K562 (cell line): ENCODE results near the gene ZNF574. TPM values are rescaled to one million over a fixed set of nuclear protein-coding genes. Genes with fewer than 3 reads are reported as not detected.

Experiments
- ATAC-seq: fragments of 200-7000 bp; cut with Tn5 transposase; 3 replicates; pipeline ENCODE4 v1.9.1; 2020; ENCODE audit warnings: moderate library complexity
- BruUV-seq: library from RNA; stranded (reverse); fragments of 400-500 nt; replicated peaks from 2 replicates; lab custom pipeline; 2021; lab: Mats Ljungman, UMichigan
- CTCF ChIA-PET: fragments of 300-600 bp; formaldehyde crosslinking; extraction: SDS; loops from one replicate; lab custom pipeline; 2021; ENCODE audit warnings: low intra/inter-chr PET ratio; lab: Yijun Ruan, JAX
- POLR2A ChIA-PET: fragments of 300-600, 350-650 bp; sonication (Branson Sonifier 250); formaldehyde crosslinking; extraction: SDS; loops from one replicate; lab custom pipeline; 2021; ENCODE audit warnings: antibody characterized with exemption, inconsistent platforms; lab: Yijun Ruan, JAX
- DNase-seq, 4 experiments: peaks; one replicate each; pipeline versions ENCODE4 v3.0.0 to v3.0.0-alpha.2; 2011 to 2018; ENCODE audit warnings: low spot score in 3 of 4, mixed read lengths in 3 of 4; ENCODE audit errors: extremely low read depth in 1 of 4
- FAIRE-seq: peaks from 2 replicates; lab custom pipeline; 2011; peaks lifted over from hg19 to GRCh38; lab: Jason Lieb, UNC
- H2AFZ ChIP-seq: 2 replicates; pipeline ENCODE4 v1.6.0; 2011; ENCODE audit warnings: low read depth, low read length, control low read depth, inconsistent platforms
- H3K27ac ChIP-seq: fragments of 200-600 bp; 3 replicates; pipeline ENCODE4 v1.8.0; 2011; ENCODE audit warnings: low read depth, mild to moderate bottlenecking, control low read depth, inconsistent platforms, low read length, moderate library complexity, mixed read lengths; ENCODE audit errors: extremely low read depth
- H3K27me3 ChIP-seq, 2 experiments: fragments of 300-600 bp in 1 of 2; 2 replicates in 1 of 2; 3 replicates in 1 of 2; pipeline versions ENCODE4 v1.6.0 to v1.8.0; 2011; ENCODE audit warnings: inconsistent platforms in 2 of 2, low read length in 2 of 2, mild to moderate bottlenecking in 1 of 2, mixed read lengths in 1 of 2, moderate library complexity in 1 of 2; ENCODE audit not compliant: control insufficient read depth in 2 of 2, insufficient read depth in 2 of 2
- H3K36me3 ChIP-seq: fragments of 300-600 bp; 3 replicates; pipeline ENCODE4 v1.8.0; 2011; ENCODE audit warnings: mild to moderate bottlenecking, low read length, inconsistent platforms; ENCODE audit not compliant: control insufficient read depth, insufficient read depth
- H3K4me1 ChIP-seq, 2 experiments: fragments of 200-600 bp in 1 of 2; replicated peaks in 1 of 2; 2 replicates in 1 of 2; 3 replicates in 1 of 2; pipeline versions ENCODE4 v1.5.1 to v1.8.0; 2011; ENCODE audit warnings: inconsistent platforms in 2 of 2, low read length in 2 of 2, mild to moderate bottlenecking in 1 of 2, mixed read lengths in 1 of 2, moderate library complexity in 1 of 2; ENCODE audit not compliant: control insufficient read depth in 2 of 2, insufficient read depth in 2 of 2
- H3K4me2 ChIP-seq: 2 replicates; pipeline ENCODE4 v1.6.1; 2011; ENCODE audit warnings: low read length, control low read depth, inconsistent platforms, mixed read lengths; ENCODE audit not compliant: insufficient read depth
- H3K4me3 ChIP-seq: fragments of 200-600 bp; sonication (generic), shearing (Covaris generic); 2 replicates; pipeline ENCODE4 v1.5.1; 2016; ENCODE audit warnings: control low read depth, inconsistent platforms
- H3K79me2 ChIP-seq: fragments of 200-600 bp; 3 replicates; pipeline ENCODE4 v1.8.0; 2011; ENCODE audit warnings: low read length, inconsistent platforms; ENCODE audit not compliant: control insufficient read depth, insufficient read depth
- H3K9ac ChIP-seq, 2 experiments: 2 replicates each; pipeline versions ENCODE4 v1.6.0 to v1.6.1; 2011; ENCODE audit warnings: low read depth in 2 of 2, low read length in 2 of 2, control low read depth in 1 of 2, inconsistent platforms in 1 of 2, mild to moderate bottlenecking in 1 of 2, mixed read lengths in 1 of 2; ENCODE audit not compliant: insufficient read depth in 1 of 2
- H3K9me1 ChIP-seq: one replicate; pipeline ENCODE4 v1.6.0; 2011; ENCODE audit warnings: inconsistent platforms, mild to moderate bottlenecking, low read length, moderate library complexity; ENCODE audit not compliant: control insufficient read depth, insufficient read depth
- H3K9me3 ChIP-seq: replicated peaks from 2 replicates; pipeline ENCODE4 v1.5.1; 2011; ENCODE audit warnings: low read depth, low read length, inconsistent platforms; ENCODE audit not compliant: control insufficient read depth, insufficient read depth
- H4K20me1 ChIP-seq: replicated peaks from 2 replicates; pipeline ENCODE4 v1.6.1; 2011; ENCODE audit warnings: low read length, inconsistent platforms, mixed read lengths; ENCODE audit not compliant: control insufficient read depth, insufficient read depth
- CREB1 ChIP-seq, 2 experiments: sonication (generic) in 1 of 2; formaldehyde crosslinking in 1 of 2; IDR thresholded peaks; 2 replicates each; pipeline versions ENCODE4 v1.6.1 to v1.8.0; 2012 to 2022; ENCODE audit warnings: inconsistent platforms in 1 of 2, mild to moderate bottlenecking in 1 of 2, missing genetic modification reagents in 1 of 2, moderate library complexity in 1 of 2
- DPF2 ChIP-seq: fragments of 450-650 bp; IDR thresholded peaks from 2 replicates; pipeline ENCODE4 v1.6.1; 2016
- RBM39 ChIP-seq: fragments of 200-400 bp; formaldehyde crosslinking; optimal IDR thresholded peaks from 2 replicates; pipeline ENCODE3; 2018; ENCODE audit warnings: low read depth, low read length
- TOE1 ChIP-seq, 2 experiments: fragments of 450-650 bp in 1 of 2; sonication (generic) in 1 of 2; formaldehyde crosslinking in 1 of 2; IDR thresholded peaks; 2 replicates each; pipeline versions ENCODE4 v1.7.1 to v1.8.0; 2016 to 2022; ENCODE audit warnings: borderline replicate concordance in 2 of 2, mild to moderate bottlenecking in 2 of 2, antibody characterized with exemption in 1 of 2, inconsistent platforms in 1 of 2, low read depth in 1 of 2, missing genetic modification reagents in 1 of 2, moderate library complexity in 1 of 2
- ZC3H4 ChIP-seq: sonication (generic); formaldehyde crosslinking; IDR thresholded peaks from 2 replicates; pipeline ENCODE4 v1.9.0; 2021; ENCODE audit warnings: missing genetic modification reagents, borderline replicate concordance
- ZNF780A ChIP-seq: fragments of 250-450 bp; sonication (Bioruptor Pico); IDR thresholded peaks from 2 replicates; pipeline ENCODE4 v1.5.0; 2021; ENCODE audit warnings: mild to moderate bottlenecking
- WGBS: fragments of 100-300 bp; shearing (Covaris generic); methylation state at CpG from one replicate; pipeline ENCODE4 v1.1.6; 2016; ENCODE audit warnings: low coverage, mixed read lengths; ENCODE audit not compliant: insufficient coverage; ENCODE audit errors: missing lambda C conversion rate; 5-methylcytosine and 5-hydroxymethylcytosine counted together
- in situ Hi-C: fragments of 300-500 bp; cut with MboI; formaldehyde crosslinking; loops from 4 replicates; pipeline ENCODE4 v1.15.0; 2018; ENCODE audit warnings: inconsistent platforms, mixed read lengths
- intact Hi-C: fragments of 100-400 bp; cut with micrococcal nuclease; formaldehyde crosslinking; loops from 2 replicates; pipeline ENCODE4 v1.14.2; 2022
- polyA plus RNA-seq, 8 experiments: library from polyadenylated mRNA; depleted of rRNA in 4 of 8; stranded (reverse) in 5 of 8; unstranded in 3 of 8; fragments of >200 nt; fragmentation: Nextera tagmentation in 2 of 8; fragmentation: Illumina TruSeq in 1 of 8; extraction: Ambion mirVana in 2 of 8; extraction: Trizol in 1 of 8; gene quantifications; 2 replicates each; pipeline versions ENCODE4 v1.2.1 to v1.2.3, GENCODE V29; 2011 to 2014; ENCODE audit warnings: inconsistent platforms in 1 of 8, missing spikeins in 1 of 8
- total RNA-seq, 7 experiments: library from RNA; depleted of rRNA in 6 of 7; stranded (reverse); fragments of >200 nt in 6 of 7; fragmentation: Illumina TruSeq in 2 of 7; extraction: Trizol in 2 of 7; gene quantifications; 2 replicates each; pipeline versions ENCODE4 v1.2.1 to v1.2.3, GENCODE V29; 2011 to 2021; ENCODE audit warnings: low replicate concordance in 1 of 7
- TF ChIP-seq, protein P1 (sequence below), 3 experiments: IDR thresholded peaks in 2 of 3; conservative IDR thresholded peaks in 1 of 3; 2 replicates each; pipeline ENCODE4 v1.5.1; 2011 to 2012; ENCODE audit warnings: low read length in 3 of 3, mild to moderate bottlenecking in 3 of 3, control low read depth in 2 of 3, improper control_type of control experiment in 1 of 3, inconsistent platforms in 1 of 3, low read depth in 1 of 3, mixed read lengths in 1 of 3, moderate library complexity in 1 of 3; ENCODE audit not compliant: insufficient read depth in 2 of 3
- TF ChIP-seq, protein P2 (sequence below): fragments of 450-650 bp; IDR thresholded peaks from 2 replicates; pipeline ENCODE4 v1.6.1; 2017; ENCODE audit warnings: antibody characterized with exemption

Gene ZNF574
- total and polyA plus RNA-seq, 9 of the 15 experiments (the other 6 are each of a cell fraction or from before 2014, with no cell fraction given) = 0.24 to 20.7 (median 8.4) TPM

DNA sequence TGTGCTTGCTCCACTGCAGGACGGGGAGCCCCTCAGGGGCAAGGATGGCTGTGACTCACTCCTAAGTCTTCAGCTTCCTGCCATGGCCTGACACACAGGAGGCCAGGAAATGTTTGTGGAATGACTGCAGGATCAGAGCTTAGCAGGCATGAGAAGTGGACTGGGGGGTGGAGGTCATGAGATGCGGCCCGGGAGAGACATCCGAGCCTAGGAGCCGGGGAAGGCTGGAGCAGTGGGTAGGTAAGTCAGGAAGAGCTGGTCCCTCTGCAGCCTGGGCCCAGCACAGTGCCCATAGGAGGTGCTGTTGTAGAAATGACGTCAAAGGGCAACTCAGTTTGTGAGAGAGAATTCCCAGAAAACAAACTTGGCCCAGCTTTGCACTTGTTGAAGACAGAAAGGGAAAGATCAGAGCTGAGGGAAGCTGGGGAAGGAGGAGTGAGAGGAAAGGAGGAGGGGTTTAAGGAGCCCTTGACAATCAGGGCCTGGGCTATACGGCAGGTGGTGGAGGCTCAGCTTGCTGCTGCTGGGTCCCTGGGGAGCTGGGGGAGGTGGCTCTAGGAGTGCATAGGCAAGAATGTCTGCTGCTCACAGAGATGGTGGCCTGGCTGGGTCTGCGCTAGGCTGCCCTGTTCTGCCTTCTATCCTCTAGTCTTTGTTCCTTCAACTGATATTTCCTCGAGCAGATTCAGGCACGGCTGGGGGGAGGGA, 37.8 kb downstream of the ZNF574 start (continued):
- TF ChIP-seq, protein P1, sequence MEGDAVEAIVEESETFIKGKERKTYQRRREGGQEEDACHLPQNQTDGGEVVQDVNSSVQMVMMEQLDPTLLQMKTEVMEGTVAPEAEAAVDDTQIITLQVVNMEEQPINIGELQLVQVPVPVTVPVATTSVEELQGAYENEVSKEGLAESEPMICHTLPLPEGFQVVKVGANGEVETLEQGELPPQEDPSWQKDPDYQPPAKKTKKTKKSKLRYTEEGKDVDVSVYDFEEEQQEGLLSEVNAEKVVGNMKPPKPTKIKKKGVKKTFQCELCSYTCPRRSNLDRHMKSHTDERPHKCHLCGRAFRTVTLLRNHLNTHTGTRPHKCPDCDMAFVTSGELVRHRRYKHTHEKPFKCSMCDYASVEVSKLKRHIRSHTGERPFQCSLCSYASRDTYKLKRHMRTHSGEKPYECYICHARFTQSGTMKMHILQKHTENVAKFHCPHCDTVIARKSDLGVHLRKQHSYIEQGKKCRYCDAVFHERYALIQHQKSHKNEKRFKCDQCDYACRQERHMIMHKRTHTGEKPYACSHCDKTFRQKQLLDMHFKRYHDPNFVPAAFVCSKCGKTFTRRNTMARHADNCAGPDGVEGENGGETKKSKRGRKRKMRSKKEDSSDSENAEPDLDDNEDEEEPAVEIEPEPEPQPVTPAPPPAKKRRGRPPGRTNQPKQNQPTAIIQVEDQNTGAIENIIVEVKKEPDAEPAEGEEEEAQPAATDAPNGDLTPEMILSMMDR (IDR thresholded peaks at IDR 0.05 in 2 of 3, conservative IDR thresholded peaks at IDR 0.05 in 1 of 3; ENCODE audit: insufficient read depth in 2 of 3, low read depth in 1 of 3, low read length in 3 of 3) = peak in 2 of 3 experiments; percentile 22 to 25; a peak in 1 of 6 replicates
- TF ChIP-seq CREB1 (IDR thresholded peaks at IDR 0.05) = no peak
- TF ChIP-seq CREB1 (CRISPR knock-in tag; IDR thresholded peaks at IDR 0.05) = 0 out of 2 replicates have a peak, but pooled peaks have one; percentile 25

GRCh38 chr19:42114412-42114811, 38.4 kb downstream of the ZNF574 start:
- TF ChIP-seq ZNF780A (CRISPR knock-in tag) (no peak), DPF2 (no peak), ZC3H4 (no peak), RBM39 (no peak), TOE1 (IDR thresholded peaks at IDR 0.05; ENCODE audit: borderline replicate concordance) (no peak), TOE1 (CRISPR knock-in tag; IDR thresholded peaks at IDR 0.05; ENCODE audit: borderline replicate concordance, low read depth) (no peak)
- TF ChIP-seq, protein P2, sequence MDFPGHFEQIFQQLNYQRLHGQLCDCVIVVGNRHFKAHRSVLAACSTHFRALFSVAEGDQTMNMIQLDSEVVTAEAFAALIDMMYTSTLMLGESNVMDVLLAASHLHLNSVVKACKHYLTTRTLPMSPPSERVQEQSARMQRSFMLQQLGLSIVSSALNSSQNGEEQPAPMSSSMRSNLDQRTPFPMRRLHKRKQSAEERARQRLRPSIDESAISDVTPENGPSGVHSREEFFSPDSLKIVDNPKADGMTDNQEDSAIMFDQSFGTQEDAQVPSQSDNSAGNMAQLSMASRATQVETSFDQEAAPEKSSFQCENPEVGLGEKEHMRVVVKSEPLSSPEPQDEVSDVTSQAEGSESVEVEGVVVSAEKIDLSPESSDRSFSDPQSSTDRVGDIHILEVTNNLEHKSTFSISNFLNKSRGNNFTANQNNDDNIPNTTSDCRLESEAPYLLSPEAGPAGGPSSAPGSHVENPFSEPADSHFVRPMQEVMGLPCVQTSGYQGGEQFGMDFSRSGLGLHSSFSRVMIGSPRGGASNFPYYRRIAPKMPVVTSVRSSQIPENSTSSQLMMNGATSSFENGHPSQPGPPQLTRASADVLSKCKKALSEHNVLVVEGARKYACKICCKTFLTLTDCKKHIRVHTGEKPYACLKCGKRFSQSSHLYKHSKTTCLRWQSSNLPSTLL = no peak
- TF ChIP-seq, all 486 proteins: peak for 0
- Histone ChIP-seq H3K4me2 (no peak overlapping the region), H3K36me3 (no peaks in the 10 kb centered on the region), H3K4me3 (no peak overlapping the region), H3K9me3 (no peaks in the 10 kb centered on the region), H3K4me1 (no peaks in the 10 kb centered on the region; a peak in 1 of 5 replicates), H2AFZ (no peak overlapping the region), H3K9me1 (no peaks in the 10 kb centered on the region), H3K79me2 (no peaks in the 10 kb centered on the region), H3K27me3 (peaks cover 22 to 52% of the 10 kb centered on the region in 2 experiments), H4K20me1 (peaks cover 10% of the 10 kb centered on the region; the same call in 1 of the 2 replicates), H3K9ac (no peak overlapping the region), H3K27ac (no peak overlapping the region)
- ATAC-seq (peak; percentile 48; the same call in 2 of the 3 replicates), DNase-seq (no peak), FAIRE-seq (no peak)
- intact Hi-C loops (no loop called here), in situ Hi-C loops (loop anchor here (25.0 kb wide), 1 partner anchor 423 kb away; the partner anchor contains the start of gene CEACAM1)
- ChIA-PET POLR2A (interaction anchor here (1.0 to 1.7 kb wide), 2 partner anchors 9 to 10 kb away, joined by 3 to 4 read pairs; no protein-coding TSS in a partner anchor), CTCF (no interaction called here)
- no TSS peak for BruUV-seq
- WGBS = 0% methylated on average over 7 of the region's 7 CpGs
